H9 (cell line): ENCODE results near the gene TACC2. TPM values are rescaled to one million over a fixed set of nuclear protein-coding genes. Genes with fewer than 3 reads are reported as not detected.
A peak's percentile ranks its signal among the peaks of the same experiment; 100 is the strongest.

Experiments used
- DNase-seq: peaks from one replicate; pipeline ENCODE4 v3.0.0-alpha.2; 2017
- H2AFZ ChIP-seq: one replicate; pipeline ENCODE4 v1.6.1; 2013; ENCODE audit warnings: mild to moderate bottlenecking, low read length, control low read depth, moderate library complexity
- H2AK5ac ChIP-seq: 2 replicates; pipeline ENCODE4 v1.6.1; 2013; ENCODE audit warnings: low read length, control low read depth, mixed read lengths; ENCODE audit not compliant: insufficient read length
- H2BK120ac ChIP-seq: one replicate; pipeline ENCODE4 v1.6.1; 2013; ENCODE audit warnings: low read depth, mild to moderate bottlenecking, low read length, control low read depth, inconsistent platforms; ENCODE audit not compliant: poor library complexity, severe bottlenecking
- H2BK12ac ChIP-seq: 2 replicates; pipeline ENCODE4 v1.6.1; 2013; ENCODE audit warnings: low read length, control low read depth, mixed read lengths, low read depth; ENCODE audit not compliant: insufficient read length
- H2BK15ac ChIP-seq: 2 replicates; pipeline ENCODE4 v1.6.1; 2013; ENCODE audit warnings: low read depth, low read length, control low read depth
- H2BK20ac ChIP-seq: one replicate; pipeline ENCODE4 v1.6.1; 2013; ENCODE audit warnings: low read depth, mild to moderate bottlenecking, low read length, control low read depth, inconsistent platforms; ENCODE audit not compliant: poor library complexity, severe bottlenecking
- H2BK5ac ChIP-seq: 2 replicates; pipeline ENCODE4 v1.6.1; 2013; ENCODE audit warnings: low read length, control low read depth, mixed read lengths; ENCODE audit not compliant: insufficient read length
- H3K14ac ChIP-seq: 2 replicates; pipeline ENCODE4 v1.6.1; 2013; ENCODE audit warnings: low read length, control low read depth; ENCODE audit not compliant: insufficient read depth
- H3K18ac ChIP-seq: 2 replicates; pipeline ENCODE4 v1.6.1; 2013; ENCODE audit warnings: low read depth, mild to moderate bottlenecking, mixed read lengths, low read length, control low read depth; ENCODE audit not compliant: insufficient read length
- H3K23ac ChIP-seq: 2 replicates; pipeline ENCODE4 v1.6.1; 2013; ENCODE audit warnings: low read length, control low read depth, mixed read lengths, low read depth; ENCODE audit not compliant: insufficient read length
- H3K23me2 ChIP-seq: 2 replicates; pipeline ENCODE4 v1.6.1; 2013; ENCODE audit warnings: low read depth, mild to moderate bottlenecking, mixed read lengths, low read length, control low read depth; ENCODE audit not compliant: insufficient read length, poor library complexity, severe bottlenecking
- H3K27ac ChIP-seq: 2 replicates; pipeline ENCODE4 v1.5.1; 2013; ENCODE audit warnings: low read length, control low read depth, mixed read lengths, low read depth; ENCODE audit not compliant: insufficient read length
- H3K27me3 ChIP-seq: 2 replicates; pipeline ENCODE4 v1.6.1; 2013; ENCODE audit warnings: low read length, control low read depth, inconsistent platforms; ENCODE audit not compliant: insufficient read depth
- H3K4ac ChIP-seq: 2 replicates; pipeline ENCODE4 v1.6.1; 2013; ENCODE audit warnings: low read depth, mild to moderate bottlenecking, control low read depth, inconsistent platforms, low read length, moderate library complexity
- H3K4me1 ChIP-seq: 2 replicates; pipeline ENCODE4 v1.6.1; 2013; ENCODE audit warnings: low read length, control low read depth, inconsistent platforms; ENCODE audit not compliant: insufficient read depth
- H3K4me2 ChIP-seq: 2 replicates; pipeline ENCODE4 v1.6.1; 2013; ENCODE audit warnings: low read length, control low read depth, mixed read lengths; ENCODE audit not compliant: insufficient read length, insufficient read depth
- H3K56ac ChIP-seq: 2 replicates; pipeline ENCODE4 v1.6.1; 2013; ENCODE audit warnings: low read depth, mild to moderate bottlenecking, mixed read lengths, low read length, control low read depth; ENCODE audit not compliant: insufficient read length
- H3K79me1 ChIP-seq: 2 replicates; pipeline ENCODE4 v1.6.1; 2013; ENCODE audit warnings: low read depth, mild to moderate bottlenecking, moderate library complexity, low read length, control low read depth, inconsistent platforms; ENCODE audit not compliant: insufficient read depth, poor library complexity, severe bottlenecking
- H3K79me2 ChIP-seq: 2 replicates; pipeline ENCODE4 v1.6.1; 2013; ENCODE audit warnings: low read length, control low read depth, inconsistent platforms; ENCODE audit not compliant: insufficient read depth
- H3K9ac ChIP-seq: 2 replicates; pipeline ENCODE4 v1.6.1; 2013; ENCODE audit warnings: low read length, control low read depth, mixed read lengths; ENCODE audit not compliant: insufficient read length; ENCODE audit errors: extremely low read depth
- H3K9me3 ChIP-seq: one replicate; pipeline ENCODE4 v1.6.1; 2013; ENCODE audit warnings: low read depth, low read length, inconsistent platforms; ENCODE audit not compliant: control insufficient read depth
- H3T11ph ChIP-seq: one replicate; pipeline ENCODE4 v1.6.1; 2013; ENCODE audit warnings: mild to moderate bottlenecking, low read length, control low read depth, inconsistent platforms
- H4K20me1 ChIP-seq: one replicate; pipeline ENCODE4 v1.6.1; 2013; ENCODE audit not compliant: control insufficient read depth, insufficient read length, insufficient read depth
- H4K5ac ChIP-seq: 2 replicates; pipeline ENCODE4 v1.6.1; 2013; ENCODE audit warnings: low read depth, mild to moderate bottlenecking, mixed read lengths, low read length, control low read depth; ENCODE audit not compliant: insufficient read length
- H4K8ac ChIP-seq: replicated peaks from 2 replicates; pipeline ENCODE4 v1.6.1; 2013; ENCODE audit warnings: low read length, control low read depth, mixed read lengths, low read depth; ENCODE audit not compliant: insufficient read length
- H4K91ac ChIP-seq: 2 replicates; pipeline ENCODE4 v1.6.1; 2013; ENCODE audit warnings: low read depth, mild to moderate bottlenecking, moderate library complexity, mixed read lengths, low read length, control low read depth; ENCODE audit not compliant: insufficient read length
- H3K27ac Mint-ChIP-seq, 3 experiments: 2 replicates in 2 of 3; 3 replicates in 1 of 3; pipeline ENCODE4 v1.8.0; 2020 to 2021; ENCODE audit warnings: mixed read lengths in 3 of 3, mild to moderate bottlenecking in 1 of 3, moderate library complexity in 1 of 3
- H3K27me3 Mint-ChIP-seq: 2 replicates; pipeline ENCODE4 v1.8.0; 2021; ENCODE audit warnings: low read depth, mild to moderate bottlenecking, moderate library complexity, mixed read lengths
- H3K36me3 Mint-ChIP-seq, 3 experiments: 2 replicates in 2 of 3; 3 replicates in 1 of 3; pipeline ENCODE4 v1.8.0; 2020 to 2021; ENCODE audit warnings: low read depth in 3 of 3, mixed read lengths in 3 of 3; ENCODE audit not compliant: insufficient read depth in 1 of 3
- H3K4me1 Mint-ChIP-seq, 2 experiments: 2 replicates each; pipeline ENCODE4 v1.8.0; 2020; ENCODE audit warnings: mixed read lengths in 2 of 2
- H3K4me3 Mint-ChIP-seq, 2 experiments: 2 replicates in 1 of 2; 3 replicates in 1 of 2; pipeline ENCODE4 v1.8.0; 2020 to 2021; ENCODE audit warnings: mild to moderate bottlenecking in 2 of 2, mixed read lengths in 2 of 2, moderate library complexity in 1 of 2
- H3K9me3 Mint-ChIP-seq, 2 experiments: 2 replicates in 1 of 2; 3 replicates in 1 of 2; pipeline ENCODE4 v1.8.0; 2020; ENCODE audit warnings: mild to moderate bottlenecking in 2 of 2, mixed read lengths in 2 of 2, moderate library complexity in 1 of 2
- CTCF ChIP-seq: fragments of 200-600 bp; sonication (generic); conservative IDR thresholded peaks from 3 replicates; pipeline ENCODE4 v1.8.0; 2021; ENCODE audit warnings: antibody characterized with exemption, mild to moderate bottlenecking
- WGBS: extraction: QIAGEN DNeasy Blood & Tissue Kit; methylation state at CpG from one replicate; pipeline ENCODE4 v1.1.7; 2013; ENCODE audit warnings: missing lambda C conversion rate, low lambda C conversion rate, mixed read lengths; ENCODE audit not compliant: insufficient read length; ENCODE audit errors: extremely low coverage; 5-methylcytosine and 5-hydroxymethylcytosine counted together
- total RNA-seq: library from RNA; stranded (reverse); gene quantifications from 2 replicates; pipeline ENCODE4 v1.2.1, GENCODE V29; 2021

The TACC2 gene
- total RNA-seq, 1 experiment from 2014 or later = 58.1 TPM

- Histone ChIP-seq H2AFZ (no peak overlapping the region), H4K8ac (no peak overlapping the region), H2BK120ac (no peak overlapping the region), H3K9me3 (no peaks in the 10 kb centered on the region), H4K5ac (no peak overlapping the region), H3K23me2 (no peaks in the 10 kb centered on the region), H2AK5ac (no peak overlapping the region), H3K27ac (no peak overlapping the region), H3K27me3 (no peaks in the 10 kb centered on the region), H3K79me2 (no peaks in the 10 kb centered on the region), H2BK12ac (no peak overlapping the region), H3K79me1 (no peaks in the 10 kb centered on the region), H3K4me1 (no peaks in the 10 kb centered on the region), H2BK5ac (no peak overlapping the region), H3K56ac (no peak overlapping the region), H2BK15ac (no peak overlapping the region), H4K20me1 (no peaks in the 10 kb centered on the region), H3K4ac (no peak overlapping the region), H2BK20ac (no peak overlapping the region), H3K23ac (no peak overlapping the region), H4K91ac (no peak overlapping the region), H3K4me2 (no peak overlapping the region), H3K18ac (no peak overlapping the region), H3K14ac (no peak overlapping the region; the same call in 1 of the 2 replicates), H3K9ac (no peak overlapping the region), H3T11ph (no peak overlapping the region)
- DNase-seq = no peak
- H3K27ac Mint-ChIP-seq = peak overlapping the region in 2 of 3 experiments; percentile 52 to 90; a peak in 5 of 7 replicates
- H3K4me3 Mint-ChIP-seq = no peak overlapping the region
- WGBS = no CpG with 5 or more reads among the region's 11 CpGs
- no peaks in the 10 kb centered on the region for H3K9me3 Mint-ChIP-seq
- TF ChIP-seq CTCF = no peak
- H3K36me3 Mint-ChIP-seq = peaks cover 34 to 69% (median 35%) of the 10 kb centered on the region in 3 experiments
- H3K27me3 Mint-ChIP-seq = no peaks in the 10 kb centered on the region
- peaks cover 13 to 17% of the 10 kb centered on the region in 2 experiments for H3K4me1 Mint-ChIP-seq
These were observed 258.0 kb downstream of the TACC2 start for GRCh38 chr10:122246830-122247520.
